ENCODE data around the gene KLHL26. TPM values are rescaled to one million over a fixed set of nuclear protein-coding genes. Genes with fewer than 3 reads are reported as not detected.

KLHL26 gene
- total RNA-seq, 1 donor from 2014 or later = 17.1 TPM

DNA sequence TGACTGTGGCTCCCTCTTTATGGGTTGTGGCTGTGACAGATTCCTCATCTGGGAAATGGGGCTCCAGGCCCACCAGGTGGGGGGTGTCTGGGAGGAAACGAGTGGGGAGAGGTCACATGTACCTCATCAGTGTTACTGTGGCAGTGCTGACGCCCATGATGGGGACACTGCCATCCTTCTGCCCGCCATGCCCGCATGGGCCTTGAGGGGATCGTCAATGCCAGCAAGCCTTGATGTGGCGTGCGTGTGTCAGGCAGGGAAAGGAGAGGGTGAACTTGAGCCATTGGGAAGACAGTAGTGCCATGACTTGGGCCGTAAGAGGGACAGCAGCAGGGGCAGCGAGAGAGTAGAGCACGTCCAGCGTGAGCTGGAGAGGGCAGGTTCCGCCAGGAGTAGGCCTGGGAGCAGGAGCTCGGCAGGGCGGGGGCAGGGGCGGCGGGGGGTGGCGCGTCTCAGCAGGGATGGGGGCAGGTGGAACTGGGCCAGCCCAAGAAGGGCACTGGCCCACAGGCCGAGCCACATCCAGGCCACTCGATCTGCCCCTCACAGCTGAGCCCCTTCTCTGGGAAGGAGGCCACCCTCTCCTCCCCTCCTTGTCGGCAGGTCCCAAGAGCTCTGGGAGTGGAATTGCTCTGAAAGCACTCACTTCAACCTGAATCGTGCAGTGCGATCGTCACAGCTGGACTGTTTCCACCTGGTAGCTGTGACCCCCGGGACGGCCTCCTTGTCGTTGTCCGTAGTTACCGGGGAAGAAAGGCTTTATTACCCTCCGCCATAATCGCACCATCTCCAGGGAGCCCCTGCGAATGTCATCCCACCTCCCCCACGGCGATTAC is 9.9 kb downstream of the KLHL26 start:
- no peak for DNase-seq (ENCODE audit: low spot score)

DNA sequence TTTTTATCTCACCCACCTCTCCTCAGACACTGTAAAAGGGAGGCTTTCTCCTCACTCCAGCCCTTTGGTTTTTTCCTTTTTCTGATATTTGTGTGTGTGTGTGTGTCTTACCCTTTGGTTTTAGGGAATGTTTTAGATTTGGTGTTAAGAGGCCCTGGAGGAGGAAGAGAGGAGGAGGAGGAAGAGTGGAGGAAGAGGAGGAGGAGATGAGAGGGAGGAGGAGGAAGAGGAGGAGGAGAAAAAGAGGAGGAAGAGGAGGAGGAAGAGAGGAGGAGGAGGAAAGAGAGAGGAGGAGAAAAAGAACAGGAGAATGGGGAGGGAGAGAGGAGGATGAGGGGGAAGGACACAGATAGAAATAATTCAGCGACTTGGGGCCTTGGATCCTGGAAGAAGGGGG is 10.5 kb downstream of the KLHL26 start:
- DNase-seq (ENCODE audit: low spot score) = no peak

DNA sequence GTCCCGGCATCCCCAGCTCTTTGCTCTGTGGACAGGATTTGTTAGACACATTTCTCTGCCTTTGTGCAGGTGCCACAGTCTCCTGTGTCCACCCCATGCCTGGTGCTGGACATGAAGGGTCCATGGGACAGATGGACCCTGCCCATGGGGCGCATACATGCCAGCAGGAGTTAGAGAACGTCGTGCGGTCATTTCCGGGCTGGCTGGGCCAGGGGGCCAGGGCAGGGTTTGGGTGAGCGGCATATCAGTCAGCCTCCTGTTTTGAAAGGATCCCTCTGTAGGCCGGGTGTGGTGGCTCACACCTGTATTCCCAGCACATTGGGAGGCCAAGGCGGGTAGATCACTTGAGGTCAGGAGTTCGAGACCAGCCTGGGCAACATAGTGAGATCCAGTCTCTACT is 11.0 kb downstream of the KLHL26 start:
- no peak for DNase-seq (ENCODE audit: low spot score)

DNA sequence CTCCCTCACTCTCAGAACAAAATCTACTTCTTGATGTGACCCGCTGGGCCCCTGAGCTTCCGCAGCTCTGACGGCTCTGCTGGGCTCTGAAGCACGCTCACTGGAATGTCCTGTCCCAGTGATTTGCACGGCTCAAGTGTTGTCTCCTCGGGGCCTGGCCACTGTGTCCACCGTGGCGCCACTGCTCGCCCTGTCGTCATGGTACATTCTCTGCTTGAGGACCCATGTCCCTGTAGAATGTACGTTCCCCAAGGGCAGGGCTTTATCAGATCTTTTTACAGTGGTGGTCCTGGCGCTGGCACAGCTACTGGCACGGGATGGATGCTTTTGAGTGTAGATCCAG is 12.1 kb downstream of the KLHL26 start:
- DNase-seq (ENCODE audit: low spot score) = no peak

DNA sequence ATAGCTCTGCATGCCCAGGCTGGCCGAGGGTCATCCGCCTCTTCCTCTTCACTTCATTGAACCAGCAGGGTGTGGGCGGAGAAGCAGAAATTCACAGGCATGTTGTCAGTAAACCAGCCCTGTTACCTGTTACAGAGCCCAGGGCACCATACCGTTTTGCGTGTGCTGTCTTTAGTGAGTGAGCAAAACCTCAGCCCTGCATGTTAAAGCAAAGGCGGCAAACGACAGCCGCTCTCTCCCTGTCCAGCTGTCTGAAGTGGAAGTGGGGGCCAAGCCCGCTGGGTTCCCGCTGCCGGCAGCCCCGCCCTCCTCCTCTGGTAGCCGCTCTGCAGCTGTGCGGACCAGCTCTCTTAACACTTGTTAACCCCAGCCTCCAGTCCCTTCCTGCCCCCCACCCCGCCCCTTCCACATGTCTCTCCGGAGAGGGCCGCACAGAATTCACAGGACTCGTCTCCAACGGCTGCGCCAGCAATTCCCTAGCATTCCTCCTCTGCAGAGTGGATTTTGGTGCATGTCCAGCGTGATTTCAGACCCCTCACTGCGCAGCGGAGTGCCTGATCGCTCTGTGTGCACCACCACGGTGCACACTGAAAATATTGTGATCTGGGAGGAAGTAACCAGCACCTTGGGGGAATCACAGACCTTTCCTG is 12.7 kb downstream of the KLHL26 start:
- DNase-seq (ENCODE audit: low spot score) = no peak

DNA sequence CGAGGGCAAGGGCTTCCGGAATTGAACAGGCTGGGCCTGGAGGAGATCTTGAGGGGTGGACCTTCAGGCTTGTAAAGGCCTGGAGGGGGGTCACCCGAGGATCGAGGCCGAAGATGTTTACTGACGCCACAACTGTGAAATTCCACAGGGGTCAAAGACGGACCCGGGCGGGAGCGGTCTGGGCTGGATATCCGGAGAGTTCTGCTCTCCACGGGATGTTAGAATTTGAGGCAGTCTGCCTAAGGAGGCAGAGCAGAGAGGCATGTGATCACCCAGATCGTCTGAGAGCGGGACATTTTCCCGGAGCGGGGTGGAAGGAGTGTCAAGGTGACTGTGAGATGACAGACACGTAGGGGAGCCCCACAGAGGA is 13.2 kb downstream of the KLHL26 start:
- DNase-seq (ENCODE audit: low spot score) = no peak

DNA sequence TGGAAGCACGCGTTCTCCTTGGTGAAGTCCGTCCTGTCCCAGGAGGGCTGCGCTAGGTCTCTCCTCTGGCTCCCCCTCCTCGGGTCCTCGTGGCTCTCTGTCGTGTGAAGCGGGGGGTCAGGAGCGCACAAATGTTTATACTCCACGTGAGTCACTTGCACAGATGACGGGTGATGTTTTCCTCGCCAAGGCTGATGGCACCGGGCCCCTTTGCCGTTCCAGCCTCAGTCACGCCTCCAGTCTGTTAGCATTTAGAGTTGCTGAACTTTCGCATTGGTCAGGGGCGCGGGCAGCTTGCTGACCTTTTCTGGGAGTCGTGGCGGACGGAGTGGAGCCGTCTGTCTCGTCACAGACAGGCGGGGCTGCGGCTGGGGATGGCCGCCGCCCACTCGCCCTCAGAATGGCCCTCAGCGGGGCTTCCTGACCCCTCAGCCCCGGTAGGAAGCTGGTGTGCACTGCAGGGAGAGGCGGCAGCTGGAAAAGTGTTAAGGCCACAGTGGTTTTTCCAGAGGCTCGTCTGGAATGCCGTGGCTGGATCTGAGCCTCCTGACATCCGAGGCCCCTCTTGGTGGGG is 13.7 kb downstream of the KLHL26 start:
- DNase-seq (ENCODE audit: low spot score) = no peak

DNA sequence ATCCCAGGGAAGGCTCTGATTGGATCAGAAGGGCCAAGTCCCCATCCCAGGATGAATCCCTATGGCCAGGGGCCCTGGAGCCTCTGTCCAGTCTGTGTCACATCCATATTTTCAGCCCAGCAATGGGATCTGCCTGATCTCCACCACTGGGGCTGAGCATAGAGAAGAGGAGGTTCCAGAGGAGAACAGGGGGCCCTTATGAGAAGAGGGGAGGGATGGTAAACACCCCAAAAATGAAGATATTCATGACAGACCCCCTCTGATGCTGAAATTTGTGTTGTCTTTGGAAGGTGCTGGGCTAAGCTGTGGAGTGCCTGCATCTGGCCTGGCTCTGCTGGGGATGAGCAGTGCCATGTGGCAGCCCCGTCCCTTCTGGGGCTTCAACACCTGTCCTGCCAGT is 14.5 kb downstream of the KLHL26 start:
- no peak for DNase-seq (ENCODE audit: low spot score)

DNA sequence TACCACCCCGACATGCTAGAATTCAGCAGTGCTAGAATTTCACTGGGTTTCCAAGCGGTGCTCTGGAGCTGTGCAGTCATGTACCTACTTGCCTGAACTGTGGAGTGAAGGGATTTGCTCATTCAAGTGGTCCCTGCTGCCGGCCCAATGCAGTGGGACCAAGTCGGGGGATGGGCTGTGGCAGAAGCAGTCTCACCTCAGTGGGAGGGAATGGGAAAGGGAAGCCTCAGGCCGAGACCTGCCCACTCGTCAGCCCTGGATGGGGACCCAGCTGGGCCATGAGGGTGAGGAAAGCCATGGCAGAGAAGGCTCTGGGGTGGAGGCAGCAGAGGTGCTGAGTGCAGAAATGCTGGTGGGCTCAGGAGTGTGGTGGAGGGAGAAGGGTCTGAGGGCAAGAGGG is 14.9 kb downstream of the KLHL26 start:
- DNase-seq (ENCODE audit: low spot score) = no peak

DNA sequence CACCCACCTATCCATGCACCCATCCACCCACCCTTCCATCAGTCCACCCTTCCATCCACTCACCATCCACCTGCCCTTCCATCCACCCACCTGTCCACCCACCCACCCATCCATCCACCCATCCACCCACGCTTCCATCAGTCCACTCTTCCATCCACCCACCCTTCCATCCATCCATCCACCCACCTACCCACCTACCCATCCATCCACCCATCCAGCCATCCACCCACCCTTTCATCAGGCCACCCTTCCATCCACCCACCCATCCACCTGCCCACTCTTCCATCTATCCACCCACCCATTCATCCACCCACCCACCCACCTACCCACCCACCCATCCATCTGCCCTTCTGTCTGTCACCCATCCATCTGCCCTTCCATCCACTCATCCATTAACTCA is 17.0 kb downstream of the KLHL26 start:
- no peak for DNase-seq (ENCODE audit: low spot score)

DNA sequence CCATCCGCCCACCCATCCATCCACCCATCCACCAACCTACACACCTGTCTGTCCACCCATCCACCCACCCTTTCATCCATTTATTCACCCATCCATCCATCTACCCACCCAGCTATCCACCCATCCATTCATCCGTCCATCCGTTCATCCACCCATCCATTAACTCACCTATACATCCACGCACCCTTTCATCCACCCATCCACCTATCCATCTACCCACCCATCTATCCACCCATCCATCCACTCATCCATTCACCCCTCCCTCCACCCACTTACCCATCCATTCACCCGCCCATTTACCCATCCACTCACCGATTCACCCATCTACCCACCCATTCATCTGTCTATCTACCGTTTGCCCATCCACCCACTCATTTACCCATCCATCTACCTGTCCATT is 17.6 kb downstream of the KLHL26 start:
- no peak for DNase-seq (ENCODE audit: low spot score)

DNA sequence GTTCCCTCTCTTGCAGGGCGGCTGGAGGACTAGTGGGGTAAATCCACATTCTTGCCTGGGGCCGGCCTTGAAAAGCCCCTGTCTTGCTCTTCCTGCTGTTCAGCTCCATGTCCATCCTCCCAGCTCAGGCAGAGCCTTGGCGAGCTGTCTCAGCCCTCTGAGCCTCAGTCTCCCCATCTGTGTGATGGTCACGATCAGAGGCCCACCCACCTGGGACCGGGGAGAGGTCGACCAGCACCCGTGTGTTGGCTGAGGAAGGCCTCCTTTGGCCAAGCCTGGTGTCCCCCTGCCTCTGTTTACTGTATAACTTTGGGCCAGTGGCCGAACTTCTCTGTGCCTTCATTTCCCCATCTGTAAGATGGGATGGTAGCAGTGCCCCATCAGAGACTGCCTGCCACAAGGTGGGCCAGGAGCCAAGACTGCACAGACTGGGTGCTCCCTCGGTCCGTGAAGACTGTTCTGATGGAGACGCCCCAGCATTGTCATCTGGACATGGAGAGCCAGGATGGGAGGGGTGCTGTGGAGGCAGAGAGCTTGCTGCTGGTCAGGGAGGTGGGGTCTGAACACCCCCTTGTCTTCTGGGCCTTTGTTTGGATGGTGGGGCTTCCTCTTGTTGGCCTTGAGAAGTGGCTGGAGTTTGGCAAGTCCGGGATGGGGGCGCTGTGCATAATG is 18.5 kb downstream of the KLHL26 start:
- DNase-seq (ENCODE audit: low spot score) = no peak

DNA sequence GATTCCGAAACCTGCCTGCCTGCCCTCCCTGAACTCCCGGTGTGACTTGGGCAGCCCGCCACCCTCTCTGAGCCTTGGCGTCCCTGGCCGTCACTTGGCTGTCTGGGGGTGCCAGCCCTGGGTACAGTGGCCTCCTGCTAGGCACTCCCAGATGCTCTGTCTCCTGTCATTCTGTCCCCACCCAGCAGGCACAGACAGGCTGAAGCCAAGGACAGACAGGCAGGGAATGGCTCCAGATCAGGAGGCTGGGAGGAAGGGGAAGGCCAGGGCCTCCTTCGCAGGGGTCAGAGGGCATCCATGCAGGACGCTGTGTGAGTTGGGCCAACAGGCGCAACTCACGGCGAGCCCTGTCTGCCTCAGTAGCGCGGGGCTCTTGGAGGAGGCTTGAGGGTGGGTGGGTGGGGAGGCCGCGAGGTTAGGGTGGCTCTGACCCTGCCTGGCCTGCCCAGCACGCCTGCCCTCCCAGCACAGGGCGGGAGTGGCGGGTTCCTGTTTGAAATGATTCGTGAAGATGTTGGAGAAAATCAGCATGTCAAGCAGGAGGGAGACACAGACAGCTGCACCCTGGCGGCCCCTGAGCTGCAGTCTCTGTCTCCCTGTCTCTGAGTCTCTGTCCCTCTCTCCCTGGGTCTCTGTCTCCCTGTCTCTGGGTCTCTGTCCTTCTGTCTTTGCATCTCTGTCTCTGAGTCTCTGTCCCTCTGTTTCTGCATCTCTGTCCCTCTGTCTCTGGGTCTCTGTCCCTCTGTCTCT is 19.7 kb downstream of the KLHL26 start:
- no peak for DNase-seq (ENCODE audit: low spot score)

DNA sequence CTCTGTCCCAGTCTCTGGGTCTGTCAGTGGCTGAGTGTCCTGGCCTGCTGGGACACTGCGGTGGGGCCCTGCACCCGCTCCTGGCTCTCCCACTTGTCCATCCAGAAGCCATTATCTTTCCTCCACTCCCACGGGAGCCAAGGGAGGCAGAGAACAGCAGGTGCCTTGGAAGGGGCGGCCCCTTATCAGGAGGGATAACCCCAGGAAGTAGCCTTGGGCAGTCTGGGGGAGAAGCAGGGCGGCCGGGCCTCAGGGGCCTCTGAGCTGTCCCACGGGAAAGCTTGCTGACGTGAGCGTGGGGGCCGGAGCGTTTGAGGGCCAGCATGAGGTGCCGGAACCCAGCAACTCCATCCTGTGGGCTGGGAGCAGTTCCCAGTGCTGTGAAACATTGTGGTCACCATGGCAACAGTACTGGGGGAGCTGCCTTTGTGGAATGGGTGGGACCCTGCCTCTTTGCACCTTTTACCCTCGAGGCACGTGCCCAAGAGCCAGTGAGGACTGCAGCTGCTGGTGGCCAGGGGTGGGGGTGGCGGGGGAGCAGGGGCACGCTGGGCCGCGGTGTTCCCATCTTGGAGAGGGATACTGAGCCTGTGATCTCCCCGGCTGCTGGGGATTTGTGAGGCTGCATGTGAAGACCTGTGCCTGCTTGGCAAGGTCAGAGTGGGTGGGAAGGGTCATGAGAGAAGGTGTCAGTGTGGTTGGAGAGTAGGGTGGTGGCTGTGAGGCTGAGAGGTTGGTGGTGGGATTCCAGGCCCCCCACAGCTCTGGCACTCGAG is 20.9 kb downstream of the KLHL26 start:
- DNase-seq (ENCODE audit: low spot score) = no peak

DNA sequence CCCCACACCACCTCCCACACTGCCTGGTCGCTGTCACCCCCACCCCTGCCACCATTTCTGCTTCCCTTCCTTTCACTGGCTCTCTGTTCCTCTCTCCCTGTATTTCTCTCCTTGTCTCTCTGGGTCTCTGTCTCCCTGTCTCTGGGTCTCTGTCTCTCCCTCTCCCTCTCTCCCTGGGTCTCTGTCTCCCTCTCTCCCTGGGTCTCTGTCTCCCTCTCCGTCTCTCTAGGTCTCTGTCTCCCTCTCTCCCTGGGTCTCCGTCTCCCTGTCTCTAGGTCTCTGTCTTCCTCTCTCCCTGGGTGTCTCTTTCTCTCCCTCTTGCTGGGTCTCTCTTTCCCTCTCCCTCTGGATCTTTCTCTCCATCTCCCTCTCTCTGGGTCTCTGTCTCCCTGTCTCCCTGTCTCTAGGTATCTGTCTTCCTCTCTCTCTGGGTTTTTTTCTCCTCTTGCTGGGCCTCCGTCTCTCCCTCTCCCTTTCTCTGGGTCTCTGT is 21.6 kb downstream of the KLHL26 start:
- no peak for DNase-seq (ENCODE audit: low spot score)

DNA sequence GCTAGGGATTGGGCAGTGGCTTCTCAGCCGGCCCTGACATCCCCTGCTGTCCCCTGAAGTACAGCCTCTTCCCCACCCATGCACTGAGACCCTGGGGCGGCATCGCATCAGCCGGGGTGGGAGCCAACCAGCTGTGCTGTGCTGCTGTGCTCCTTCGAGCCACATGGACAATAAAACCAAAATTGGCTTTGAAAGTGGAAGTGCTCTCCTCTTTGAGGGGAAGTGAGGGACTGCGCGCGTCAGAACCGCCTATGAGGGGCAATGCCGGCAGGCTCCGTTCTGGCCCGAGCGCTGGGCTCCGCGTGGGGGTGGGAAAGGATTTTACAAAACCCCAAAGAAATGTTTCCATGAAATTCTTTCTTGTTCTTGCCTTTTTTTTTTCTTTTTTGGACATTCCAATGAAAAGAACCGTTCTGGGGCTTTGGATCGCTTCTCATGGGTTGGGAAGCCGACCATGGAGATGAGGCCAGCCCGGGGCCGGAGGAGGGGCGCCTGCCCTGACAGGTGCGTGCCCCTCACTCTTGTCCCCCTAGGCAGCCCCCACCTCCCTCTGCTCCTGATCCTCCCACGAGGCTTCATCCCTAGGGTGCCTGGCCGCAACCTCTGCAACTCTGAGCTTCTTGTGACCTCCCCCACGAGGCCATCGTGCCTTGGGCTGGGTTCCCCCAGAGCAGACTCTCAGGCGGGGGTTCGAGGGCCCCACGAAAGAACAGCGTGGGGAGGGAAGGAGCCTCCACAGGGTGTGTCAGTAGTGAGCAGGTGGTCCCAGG is 22.6 kb downstream of the KLHL26 start:
- DNase-seq (ENCODE audit: low spot score) = no peak

DNA sequence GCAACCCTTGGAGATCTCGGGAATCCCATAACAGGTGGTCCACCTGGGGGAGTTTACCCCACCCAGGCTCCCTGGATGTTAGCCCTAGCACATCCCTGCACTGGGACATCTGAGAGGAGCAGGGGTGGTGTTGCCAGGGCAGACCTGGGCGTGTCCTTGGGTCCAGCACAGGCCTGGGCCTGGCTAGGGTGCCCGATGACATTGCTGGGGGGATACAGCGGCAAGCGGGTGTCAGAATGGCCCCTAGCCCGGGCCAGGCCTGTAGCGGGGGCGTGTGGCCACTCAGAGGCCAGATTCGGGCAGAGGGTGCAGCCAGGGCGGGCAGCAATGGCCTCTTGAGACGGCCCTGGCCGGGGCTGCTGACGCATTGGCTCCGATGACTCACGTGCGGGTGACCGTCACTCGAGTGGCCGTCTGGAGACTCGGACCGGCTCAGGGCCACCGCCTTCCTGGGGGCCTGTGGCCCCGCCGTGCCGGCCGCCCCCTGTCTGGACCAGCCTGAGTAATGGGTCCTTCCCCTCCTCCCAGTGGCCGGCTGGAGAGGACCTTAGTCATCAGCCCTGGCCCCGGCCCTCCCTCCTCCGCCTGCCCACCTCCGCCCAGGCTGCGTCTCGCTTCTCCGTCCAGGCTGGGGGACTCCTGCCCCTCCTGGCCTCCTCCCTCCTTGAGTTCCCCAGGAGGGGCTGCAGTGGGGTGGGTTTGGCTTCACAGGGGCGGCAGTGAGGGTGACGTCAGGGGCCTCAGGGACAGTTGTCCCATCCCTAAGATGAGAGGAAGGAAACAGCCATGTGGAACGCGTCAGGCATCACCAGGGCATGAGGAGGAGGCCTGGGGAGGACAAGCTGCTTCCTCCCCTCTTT is 23.5 kb downstream of the KLHL26 start:
- peak; percentile 95 for DNase-seq (ENCODE audit: low spot score)

DNA sequence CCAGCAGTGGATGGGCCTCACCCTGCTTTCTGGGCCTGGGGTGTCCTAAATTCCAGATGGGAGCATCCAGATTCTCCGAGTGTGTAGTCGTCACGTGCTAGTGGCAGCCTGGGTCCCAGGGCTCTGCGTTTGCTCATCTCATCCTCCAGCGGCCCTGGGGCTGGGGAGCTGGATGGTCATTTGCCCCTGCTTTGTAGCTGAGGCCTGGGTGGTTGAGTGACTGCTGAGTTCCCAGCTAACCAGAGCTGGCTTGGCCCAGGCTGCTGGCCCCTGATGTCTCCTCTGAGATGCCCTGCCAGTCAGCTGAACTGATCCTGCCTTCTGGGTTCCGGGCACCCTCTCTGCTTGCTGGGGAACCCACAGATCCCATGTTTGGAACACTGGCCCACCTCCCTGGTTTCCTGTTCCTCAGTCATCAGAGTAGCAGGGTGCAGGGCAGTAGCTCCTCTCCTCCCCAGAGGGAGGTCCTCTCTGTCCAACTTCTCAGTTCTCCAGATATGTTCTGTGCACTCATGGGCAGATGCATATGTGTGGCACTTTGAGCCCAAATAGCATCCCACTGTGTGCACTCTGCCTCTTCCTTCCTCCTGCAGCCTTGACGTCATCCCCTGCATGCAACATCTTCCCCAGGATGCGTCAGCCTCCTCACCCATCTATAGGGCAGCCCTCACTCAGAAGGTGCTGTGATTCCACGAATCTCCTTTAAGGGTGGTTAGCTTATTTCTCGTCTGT is 24.3 kb downstream of the KLHL26 start:
- DNase-seq (ENCODE audit: low spot score) = no peak

All from mesenteric fat pad (tissue), 1 donor.